Thyroid gland (tissue), 4 donors: ENCODE measurements around the gene PPM1N. TPM values are rescaled to one million over a fixed set of nuclear protein-coding genes. Genes with fewer than 3 reads are reported as not detected.
A peak's percentile ranks its signal among the peaks of the same experiment; 100 is the strongest.

ENCODE experiments used
- DNase-seq, 2 donors: peaks; one replicate each; pipeline ENCODE4 v3.0.0-alpha.2; 2019
- H3K27ac ChIP-seq, 3 donors: fragments of 200-600 bp; sonication (generic); 1 replicate in 2 of 3; 2 replicates in 1 of 3; pipeline ENCODE4 v1.5.1; 2016 to 2019; ENCODE audit warnings: mild to moderate bottlenecking in 1 of 3, moderate library complexity in 1 of 3
- H3K27me3 ChIP-seq: fragments of 200-600 bp; sonication (generic); one replicate; pipeline ENCODE4 v1.5.1; 2019
- H3K36me3 ChIP-seq, 2 donors: fragments of 200-600 bp; sonication (generic); one replicate each; pipeline ENCODE4 v1.5.1; 2016 to 2019
- H3K4me1 ChIP-seq, 2 donors: fragments of 200-600 bp; sonication (generic); one replicate each; pipeline ENCODE4 v1.5.1; 2017 to 2019
- H3K4me3 ChIP-seq, 3 donors: fragments of 200-600 bp; sonication (generic); replicated peaks in 1 of 3; 1 replicate in 2 of 3; 2 replicates in 1 of 3; pipeline ENCODE4 v1.5.1; 2016; ENCODE audit warnings: mild to moderate bottlenecking in 1 of 3
- H3K9me3 ChIP-seq: fragments of 200-600 bp; sonication (generic); one replicate; pipeline ENCODE4 v1.5.1; 2017
- CTCF ChIP-seq, 6 experiments: fragments of 200-600 bp in 3 of 6; fragments of 450-650 bp in 3 of 6; sonication (generic) in 3 of 6; IDR thresholded peaks; one replicate each; pipeline ENCODE4 v1.5.1; 2016 to 2019; ENCODE audit warnings: antibody characterized with exemption in 6 of 6, mild to moderate bottlenecking in 2 of 6, inconsistent platforms in 1 of 6, moderate library complexity in 1 of 6
- POLR2A ChIP-seq, 2 donors: fragments of 450-650 bp; IDR thresholded peaks; one replicate each; pipeline ENCODE4 v1.6.1; 2017; ENCODE audit warnings: antibody characterized with exemption in 2 of 2, mild to moderate bottlenecking in 2 of 2, moderate library complexity in 1 of 2
- WGBS, 2 donors: methylation state at CpG; one replicate each; pipeline ENCODE4 v1.1.5; 2017; 5-methylcytosine and 5-hydroxymethylcytosine counted together
- intact Hi-C: fragments of 100-400 bp; cut with DNase I; formaldehyde crosslinking; loops from one replicate; pipeline ENCODE4 v1.15.1; 2023
- total RNA-seq, 4 donors: library from RNA; depleted of rRNA; stranded (reverse); fragments of >200 nt; gene quantifications; one replicate each; pipeline ENCODE4 v1.2.3, GENCODE V29; 2016

PPM1N gene
- total RNA-seq, 4 donors from 2014 or later, result 0.73 to 1.1 TPM; not detected in 2

- peaks cover 11 to 23% of the 10 kb centered on the region in 2 donors for H3K4me1 ChIP-seq
- peak overlapping the region in 2 of 3 donors; percentile 32 to 41 for H3K27ac ChIP-seq
- no peak overlapping the region for H3K4me3 ChIP-seq
- no peaks in the 10 kb centered on the region for H3K27me3 ChIP-seq
- 87 to 91% methylated on average over 8 to 10 of the region's 10 CpGs for WGBS, 2 donors
- no peaks in the 10 kb centered on the region for H3K9me3 ChIP-seq
- H3K36me3 ChIP-seq, result peaks cover 9 to 14% of the 10 kb centered on the region in 2 donors
- TF ChIP-seq CTCF (IDR thresholded peaks at IDR 0.05) (no peak), POLR2A (IDR thresholded peaks at IDR 0.05) (no peak)
- intact Hi-C loops, result no loop called here
- no peak for DNase-seq
Observed at GRCh38 chr19:45515081-45515624, 16.9 kb downstream of the PPM1N start.

- intact Hi-C loops, result no loop called here
- no peak for DNase-seq
- no peak for TF ChIP-seq CTCF (IDR thresholded peaks at IDR 0.05)
- TF ChIP-seq POLR2A (IDR thresholded peaks at IDR 0.05), result no peak
- Histone ChIP-seq H3K36me3 (peaks cover 9 to 20% of the 10 kb centered on the region in 2 donors), H3K4me1 (peaks cover 11 to 23% of the 10 kb centered on the region in 2 donors), H3K9me3 (no peaks in the 10 kb centered on the region), H3K4me3 (no peak overlapping the region), H3K27ac (peak overlapping the region in 1 of 3 donors; percentile 22), H3K27me3 (no peaks in the 10 kb centered on the region)
- WGBS, 2 donors, result 89 to 92% methylated on average over 6 to 9 of the region's 9 CpGs
Observed at GRCh38 chr19:45515807-45516401, 17.7 kb downstream of the PPM1N start.

DNA sequence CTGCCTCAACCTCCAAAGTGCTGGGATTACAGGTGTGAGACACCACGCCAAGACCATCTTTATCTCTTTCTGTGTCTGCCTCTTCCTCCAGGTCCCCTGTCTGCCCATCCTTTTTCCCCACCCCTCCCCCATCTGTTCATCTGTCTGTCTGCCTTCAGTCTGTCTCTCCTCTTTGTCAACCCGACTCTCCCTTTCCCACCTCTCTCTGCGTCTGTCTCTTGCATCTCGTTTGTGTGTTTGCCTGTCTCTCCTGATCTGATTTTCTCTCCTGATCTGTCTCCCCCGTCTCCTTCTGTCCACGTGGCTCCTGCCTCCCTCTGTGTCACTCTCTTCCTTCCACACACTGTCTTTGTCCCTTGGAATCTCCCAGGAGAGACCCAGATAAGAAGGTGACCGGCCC lies 19.0 kb downstream of the PPM1N start:
- intact Hi-C loops, result no loop called here
- DNase-seq, result no peak
- Histone ChIP-seq H3K36me3 (peaks cover 14 to 23% of the 10 kb centered on the region in 2 donors), H3K4me3 (no peak overlapping the region), H3K4me1 (peaks cover 11 to 23% of the 10 kb centered on the region in 2 donors), H3K27me3 (no peaks in the 10 kb centered on the region), H3K9me3 (no peaks in the 10 kb centered on the region), H3K27ac (no peak overlapping the region)
- TF ChIP-seq POLR2A (IDR thresholded peaks at IDR 0.05), result no peak
- TF ChIP-seq CTCF (IDR thresholded peaks at IDR 0.05), result no peak
- 67 to 70% methylated on average over 7 of the region's 7 CpGs for WGBS, 2 donors

DNA sequence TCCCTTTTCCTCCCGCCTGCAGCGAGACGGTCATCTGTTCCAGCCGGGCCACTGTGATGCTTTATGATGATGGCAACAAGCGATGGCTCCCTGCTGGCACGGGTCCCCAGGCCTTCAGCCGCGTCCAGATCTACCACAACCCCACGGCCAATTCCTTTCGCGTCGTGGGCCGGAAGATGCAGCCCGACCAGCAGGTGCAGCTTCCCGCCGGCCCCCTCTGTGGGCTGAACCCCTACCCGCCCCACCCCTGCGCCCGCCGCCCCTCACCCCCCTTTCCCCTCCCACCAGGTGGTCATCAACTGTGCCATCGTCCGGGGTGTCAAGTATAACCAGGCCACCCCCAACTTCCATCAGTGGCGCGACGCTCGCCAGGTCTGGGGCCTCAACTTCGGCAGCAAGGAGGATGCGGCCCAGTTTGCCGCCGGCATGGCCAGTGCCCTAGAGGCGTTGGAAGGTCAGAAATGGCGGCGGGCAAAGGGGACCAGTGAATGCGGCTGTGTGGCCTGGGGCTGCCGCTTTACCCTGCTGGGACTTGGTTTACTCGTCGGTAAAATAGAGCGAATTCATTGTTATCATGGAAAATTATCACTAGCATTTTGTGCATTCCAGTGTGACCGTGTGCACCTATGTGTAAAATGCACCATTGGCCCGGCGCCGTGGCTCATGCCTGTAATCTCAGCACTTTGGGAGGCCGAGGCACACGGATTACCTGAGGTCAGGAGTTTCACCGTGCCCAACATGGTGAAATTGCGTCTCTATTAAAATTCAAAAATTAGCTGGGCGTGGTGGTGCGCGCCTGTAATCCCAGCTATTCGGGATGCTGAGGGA lies 19.6 kb downstream of the PPM1N start:
- Histone ChIP-seq H3K27me3 (no peaks in the 10 kb centered on the region), H3K27ac (no peak overlapping the region), H3K4me3 (no peak overlapping the region), H3K36me3 (peaks cover 15 to 28% of the 10 kb centered on the region in 2 donors), H3K4me1 (peaks cover 11 to 21% of the 10 kb centered on the region in 2 donors), H3K9me3 (no peaks in the 10 kb centered on the region)
- TF ChIP-seq CTCF (IDR thresholded peaks at IDR 0.05) (no peak), POLR2A (IDR thresholded peaks at IDR 0.05) (no peak)
- intact Hi-C loops, result no loop called here
- WGBS, 2 donors, result 93 to 94% methylated on average over 39 to 41 of the region's 50 CpGs
- DNase-seq, result no peak

DNA sequence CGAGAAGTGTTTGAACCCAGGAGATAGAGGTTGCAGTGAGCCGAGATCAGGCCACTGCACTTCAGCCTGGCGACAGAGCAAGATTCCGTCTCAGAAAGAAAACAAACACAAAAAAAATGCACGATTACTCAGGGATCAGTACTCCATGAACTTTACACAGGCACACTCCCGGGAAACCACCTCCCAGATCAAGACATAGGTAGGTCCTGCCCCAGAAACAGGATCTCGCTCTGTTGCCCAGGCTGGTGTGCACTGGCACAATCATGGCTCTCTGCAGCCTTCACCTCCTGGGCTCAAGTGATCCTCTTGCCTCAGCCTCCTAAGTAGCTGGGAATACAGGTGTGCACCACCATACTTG lies 20.2 kb downstream of the PPM1N start:
- TF ChIP-seq POLR2A (IDR thresholded peaks at IDR 0.05), result no peak
- TF ChIP-seq CTCF (IDR thresholded peaks at IDR 0.05), result no peak
- Histone ChIP-seq H3K9me3 (no peaks in the 10 kb centered on the region), H3K27ac (no peak overlapping the region), H3K27me3 (no peaks in the 10 kb centered on the region), H3K4me3 (no peak overlapping the region), H3K36me3 (peaks cover 15 to 28% of the 10 kb centered on the region in 2 donors), H3K4me1 (peaks cover 11 to 17% of the 10 kb centered on the region in 2 donors)
- intact Hi-C loops, result no loop called here
- no peak for DNase-seq
- 88 to 94% methylated on average over 7 of the region's 7 CpGs for WGBS, 2 donors
